Measurements from ENCODE around the gene MTA2.
"Not testable (repeated sequence)": the region's sequence is repeated elsewhere in the genome, so short reads cannot be mapped to it uniquely, and the experiment has no call there.

MTA2 gene

GRCh38 chr11:62621567-62622470, 20.2 kb upstream of the MTA2 start, which contains the start of gene B3GAT3:
TSS of gene B3GAT3 (minus strand) at chr11:62621986. CDS start at chr11:62621947, 39 bp downstream.
- H3K9me3 Mint-ChIP-seq: no peaks in the 10 kb centered on the region
- peak; percentile 99 for DNase-seq
- H3K27me3 Mint-ChIP-seq: no peaks in the 10 kb centered on the region
- ATAC-seq (replicated peaks): peak; percentile 96 to 97
- H3K4me1 Mint-ChIP-seq: peaks cover 6 to 32% of the 10 kb centered on the region in 2 donors
- peaks cover 20 to 37% of the 10 kb centered on the region in 2 donors for H3K36me3 Mint-ChIP-seq
- peak within 1 kb of the TSS; percentile 93 to 96 for H3K4me3 Mint-ChIP-seq
- peak within 1 kb of the TSS; percentile 98 for H3K27ac Mint-ChIP-seq

GRCh38 chr11:62621027-62621566, 19.4 kb upstream of the MTA2 start:
- Mint-ChIP-seq H3K4me3 (peak overlapping the region; percentile 93 to 96), H3K36me3 (peaks cover 18 to 35% of the 10 kb centered on the region in 2 donors), H3K27ac (peak overlapping the region; percentile 94), H3K27me3 (no peaks in the 10 kb centered on the region), H3K9me3 (no peaks in the 10 kb centered on the region), H3K4me1 (peaks cover 10 to 32% of the 10 kb centered on the region in 2 donors)
- ATAC-seq (replicated peaks) (no peak), DNase-seq (no peak)

GRCh38 chr11:62616957-62617356, 15.3 kb upstream of the MTA2 start:
- Mint-ChIP-seq H3K4me1 (peaks cover 12 to 36% of the 10 kb centered on the region in 2 donors), H3K36me3 (peaks cover 15 to 31% of the 10 kb centered on the region in 2 donors)
- H3K27me3 Mint-ChIP-seq; H3K4me3 Mint-ChIP-seq; ATAC-seq (replicated peaks); H3K9me3 Mint-ChIP-seq; H3K27ac Mint-ChIP-seq; DNase-seq: not testable (repeated sequence)

- H3K27ac Mint-ChIP-seq: no peak overlapping the region
- H3K36me3 Mint-ChIP-seq: peaks cover 18 to 30% of the 10 kb centered on the region in 2 donors
- H3K27me3 Mint-ChIP-seq: no peaks in the 10 kb centered on the region
- no peaks in the 10 kb centered on the region for H3K9me3 Mint-ChIP-seq
- H3K4me3 Mint-ChIP-seq: no peak overlapping the region
- no peak for ATAC-seq (replicated peaks)
- peaks cover 18 to 42% of the 10 kb centered on the region in 2 donors for H3K4me1 Mint-ChIP-seq
- DNase-seq: no peak
These were observed 13.9 kb upstream of the MTA2 start for GRCh38 chr11:62615521-62615920.

- peak overlapping the region; percentile 78 for H3K27ac Mint-ChIP-seq
- DNase-seq (no peak), ATAC-seq (replicated peaks) (no peak)
- no peaks in the 10 kb centered on the region for H3K9me3 Mint-ChIP-seq
- no peak overlapping the region for H3K4me3 Mint-ChIP-seq
- H3K36me3 Mint-ChIP-seq: peaks cover 23 to 40% of the 10 kb centered on the region in 2 donors
- H3K4me1 Mint-ChIP-seq: peaks cover 24 to 44% of the 10 kb centered on the region in 2 donors
- no peaks in the 10 kb centered on the region for H3K27me3 Mint-ChIP-seq
These were observed 12.6 kb upstream of the MTA2 start for GRCh38 chr11:62614275-62614674.

GRCh38 chr11:62613291-62613778, 11.7 kb upstream of the MTA2 start:
- no peaks in the 10 kb centered on the region for H3K27me3 Mint-ChIP-seq
- no peak for ATAC-seq (replicated peaks)
- peaks cover 30 to 47% of the 10 kb centered on the region in 2 donors for H3K4me1 Mint-ChIP-seq
- H3K9me3 Mint-ChIP-seq: no peaks in the 10 kb centered on the region
- H3K27ac Mint-ChIP-seq: no peak overlapping the region
- H3K36me3 Mint-ChIP-seq: peaks cover 25 to 42% of the 10 kb centered on the region in 2 donors
- H3K4me3 Mint-ChIP-seq: peak overlapping the region; percentile 32 to 75
- no peak for DNase-seq

- peaks cover 35 to 54% of the 10 kb centered on the region in 2 donors for H3K4me1 Mint-ChIP-seq
- peak within 1 kb of the TSS; percentile 93 to 96 for H3K4me3 Mint-ChIP-seq
- H3K27ac Mint-ChIP-seq: peak within 1 kb of the TSS; percentile 97
- H3K27me3 Mint-ChIP-seq: no peaks in the 10 kb centered on the region
- ATAC-seq (replicated peaks) (peak; percentile 82 to 83), DNase-seq (peak; percentile 87)
- H3K9me3 Mint-ChIP-seq: no peaks in the 10 kb centered on the region
- peaks cover 32 to 49% of the 10 kb centered on the region in 2 donors for H3K36me3 Mint-ChIP-seq
These were observed 11.0 kb upstream of the MTA2 start, which contains the start of the genes EML3 and ROM1 for GRCh38 chr11:62612366-62613290. TSS of gene EML3 (minus strand) at chr11:62612775. CDS start at chr11:62612457, 318 bp downstream. TSS of gene ROM1 (plus strand) at chr11:62613257. CDS start at chr11:62613282, 25 bp downstream.

GRCh38 chr11:62611705-62612365, 10.2 kb upstream of the MTA2 start:
- Mint-ChIP-seq H3K27me3 (no peaks in the 10 kb centered on the region), H3K4me1 (peaks cover 36 to 57% of the 10 kb centered on the region in 2 donors), H3K27ac (peak overlapping the region; percentile 97), H3K36me3 (peaks cover 32 to 54% of the 10 kb centered on the region in 2 donors), H3K9me3 (no peaks in the 10 kb centered on the region), H3K4me3 (peak overlapping the region; percentile 93 to 96)
- ATAC-seq (replicated peaks) (peak; percentile 55), DNase-seq (peak; percentile 50)

GRCh38 chr11:62610814-62611704, 9.4 kb upstream of the MTA2 start:
- Mint-ChIP-seq H3K27ac (peak overlapping the region; percentile 97), H3K4me3 (peak overlapping the region; percentile 93 to 96), H3K9me3 (no peaks in the 10 kb centered on the region), H3K27me3 (no peaks in the 10 kb centered on the region), H3K36me3 (peaks cover 37 to 55% of the 10 kb centered on the region in 2 donors), H3K4me1 (peaks cover 32 to 57% of the 10 kb centered on the region in 2 donors)
- no peak for DNase-seq
- no peak for ATAC-seq (replicated peaks)

GRCh38 chr11:62610403-62610802, 8.7 kb upstream of the MTA2 start:
- H3K36me3 Mint-ChIP-seq: peaks cover 40 to 60% of the 10 kb centered on the region in 2 donors
- no peaks in the 10 kb centered on the region for H3K9me3 Mint-ChIP-seq
- no peaks in the 10 kb centered on the region for H3K27me3 Mint-ChIP-seq
- H3K4me1 Mint-ChIP-seq: peaks cover 32 to 57% of the 10 kb centered on the region in 2 donors
- H3K27ac Mint-ChIP-seq: peak overlapping the region; percentile 51
- DNase-seq: no peak
- peak overlapping the region; percentile 93 to 96 for H3K4me3 Mint-ChIP-seq
- ATAC-seq (replicated peaks): no peak

GRCh38 chr11:62608776-62609175, 7.1 kb upstream of the MTA2 start:
- Mint-ChIP-seq H3K27me3 (no peaks in the 10 kb centered on the region), H3K9me3 (no peaks in the 10 kb centered on the region), H3K27ac (peak overlapping the region; percentile 6), H3K4me3 (no peak overlapping the region), H3K36me3 (peaks cover 46 to 62% of the 10 kb centered on the region in 2 donors), H3K4me1 (peaks cover 36 to 50% of the 10 kb centered on the region in 2 donors)
- no peak for DNase-seq
- no peak for ATAC-seq (replicated peaks)

- H3K9me3 Mint-ChIP-seq: no peaks in the 10 kb centered on the region
- no peak overlapping the region for H3K27ac Mint-ChIP-seq
- peaks cover 38 to 59% of the 10 kb centered on the region in 2 donors for H3K4me1 Mint-ChIP-seq
- ATAC-seq (replicated peaks): no peak
- peaks cover 55 to 72% of the 10 kb centered on the region in 2 donors for H3K36me3 Mint-ChIP-seq
- no peak for DNase-seq
- H3K4me3 Mint-ChIP-seq: no peak overlapping the region
- H3K27me3 Mint-ChIP-seq: no peaks in the 10 kb centered on the region
These were observed 6.0 kb upstream of the MTA2 start for GRCh38 chr11:62607714-62608113.

All from stimulated activated naive B cell treated with anti-CD40 and anti-IgM and Interleukin-4, amounts not matched to agents 10 μg/mL and 1 μg/mL and 100 μg/mL, for 72 hours (primary cell).